GM13977 (cell line): ENCODE results near the gene ATG10.

Source experiments
- DNase-seq: peaks from one replicate; pipeline ENCODE4 v3.0.0; 2012; ENCODE audit warnings: low spot score
- CTCF ChIP-seq: IDR thresholded peaks from 2 replicates; pipeline ENCODE4 v1.5.1; 2012; ENCODE audit warnings: mild to moderate bottlenecking, control low read depth; ENCODE audit not compliant: insufficient read depth; ENCODE audit errors: extremely low read depth, missing control alignments
- in situ Hi-C: fragments of 300-500 bp; cut with MboI; formaldehyde crosslinking; loops from one replicate; pipeline ENCODE4 v1.12.0; 2022; ENCODE audit warnings: low sequenced_read_pairs, low pct_unique_long_range_greater_than_20kb, mixed read lengths, inconsistent platforms; ENCODE audit not compliant: unreplicated experiment

Gene ATG10

GRCh38 chr5:82151204-82151603 is 179.4 kb downstream of the ATG10 start:
- TF ChIP-seq CTCF = no peak
- no peak for DNase-seq
- in situ Hi-C loops = loop anchor here (25.0 kb wide), 1 partner anchor 639 kb away; no protein-coding TSS in a partner anchor

GRCh38 chr5:82151662-82152061 is 179.8 kb downstream of the ATG10 start:
- in situ Hi-C loops = loop anchor here (25.0 kb wide), 1 partner anchor 639 kb away; no protein-coding TSS in a partner anchor
- no peak for DNase-seq
- TF ChIP-seq CTCF = no peak

DNA sequence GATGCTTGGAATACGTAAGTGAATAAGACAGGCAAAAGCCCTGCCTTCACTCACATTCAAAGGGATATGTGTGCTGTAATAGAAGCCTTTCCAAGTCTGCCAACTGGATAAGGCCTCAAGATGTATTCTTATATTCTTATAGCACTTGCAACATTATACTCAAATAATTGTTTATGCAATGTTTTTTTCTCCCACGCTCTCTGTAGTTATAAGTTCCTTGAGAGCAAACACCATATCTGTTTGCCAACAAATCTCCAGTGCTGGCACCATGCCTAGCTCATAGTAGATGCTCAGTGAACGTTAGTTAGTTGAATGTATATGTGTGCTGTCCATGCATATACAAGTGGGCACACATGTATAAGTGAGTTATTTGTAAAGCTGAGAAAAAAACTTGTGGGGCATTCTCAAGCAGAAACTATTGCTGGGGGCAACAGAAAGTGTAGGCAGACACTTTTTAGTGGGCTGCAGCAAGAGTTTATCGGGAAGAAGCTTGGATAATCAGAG is 181.2 kb downstream of the ATG10 start:
- TF ChIP-seq CTCF = no peak
- DNase-seq = no peak
- in situ Hi-C loops = loop anchor here (25.0 kb wide), 1 partner anchor 641 kb away; no protein-coding TSS in a partner anchor

GRCh38 chr5:82154776-82155175 is 183.0 kb downstream of the ATG10 start:
- in situ Hi-C loops = loop anchor here (25.0 kb wide), 1 partner anchor 642 kb away; no protein-coding TSS in a partner anchor
- DNase-seq = no peak
- TF ChIP-seq CTCF = no peak

DNA sequence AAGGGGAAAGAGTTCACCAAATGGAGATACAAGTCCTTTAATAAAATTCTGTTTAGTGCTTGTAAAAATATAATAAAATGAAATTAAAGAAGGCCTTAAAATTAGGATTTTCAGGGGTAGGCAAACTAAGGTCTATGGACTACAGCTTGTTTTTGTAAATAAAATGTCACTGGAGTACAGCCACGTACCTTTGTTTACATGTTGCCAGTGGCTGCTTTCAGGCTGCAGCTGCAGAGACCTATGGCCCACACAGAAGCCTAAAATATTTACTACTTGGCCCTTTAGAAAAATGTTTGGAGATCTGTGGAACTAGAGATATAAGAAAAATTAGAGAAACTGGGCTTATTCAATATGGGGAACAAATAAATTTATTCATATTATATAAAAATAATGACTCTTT is 183.5 kb downstream of the ATG10 start:
- TF ChIP-seq CTCF = no peak
- in situ Hi-C loops = loop anchor here (25.0 kb wide), 1 partner anchor 643 kb away; no protein-coding TSS in a partner anchor
- no peak for DNase-seq

DNA sequence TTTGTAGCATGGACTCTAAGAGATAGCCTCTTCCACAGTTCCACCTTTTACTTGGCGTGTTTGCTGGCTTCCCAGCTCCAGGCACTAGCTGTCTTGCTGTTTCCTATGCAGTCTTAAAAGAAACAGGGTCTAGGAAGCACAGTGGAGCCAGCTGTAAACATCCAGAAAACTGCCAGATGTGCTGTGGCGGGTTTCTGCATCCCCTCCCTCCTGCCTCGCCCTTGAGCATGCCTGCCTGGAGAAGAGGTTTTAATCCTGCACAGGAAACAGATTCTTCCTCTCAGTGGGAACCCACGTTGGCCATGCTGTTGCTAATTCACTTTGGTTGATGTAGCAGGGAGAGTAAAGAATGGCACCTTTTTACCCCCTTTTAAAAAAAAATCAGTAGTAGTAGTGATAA is 185.1 kb downstream of the ATG10 start:
- TF ChIP-seq CTCF = no peak
- DNase-seq = no peak
- in situ Hi-C loops = loop anchor here (25.0 kb wide), 1 partner anchor 645 kb away; no protein-coding TSS in a partner anchor
